WTC11 (cell line): ENCODE data around the gene CLN5. TPM values are rescaled to one million over a fixed set of nuclear protein-coding genes. Genes with fewer than 3 reads are reported as not detected.

Experiments used
- ATAC-seq: fragments of 200-7000 bp; cut with Tn5 transposase; 2 replicates; pipeline ENCODE4 v1.10.0; 2021; ENCODE audit warnings: mild to moderate bottlenecking, moderate library complexity
- CTCF ChIA-PET: fragments of 300-600 bp; sonication (Branson Sonifier 250); formaldehyde crosslinking; loops from one replicate; lab custom pipeline; 2021; ENCODE audit warnings: antibody characterized with exemption; lab: Charles Lee
- POLR2A ChIA-PET: fragments of 350-600 bp; sonication (Branson Sonifier 250); formaldehyde crosslinking; loops from one replicate; lab custom pipeline; 2021; ENCODE audit warnings: antibody characterized with exemption; lab: Charles Lee
- DNase-seq: peaks from one replicate; pipeline ENCODE4 v3.0.0; 2021; ENCODE audit warnings: low spot score
- H3K27ac Mint-ChIP-seq: 2 replicates; pipeline ENCODE4 v1.8.0; 2021; ENCODE audit warnings: mixed read lengths
- H3K27me3 Mint-ChIP-seq: 2 replicates; pipeline ENCODE4 v1.8.0; 2021; ENCODE audit warnings: low read depth, mild to moderate bottlenecking, moderate library complexity, mixed read lengths
- H3K36me3 Mint-ChIP-seq: 2 replicates; pipeline ENCODE4 v1.8.0; 2021; ENCODE audit warnings: mixed read lengths
- H3K4me1 Mint-ChIP-seq: 2 replicates; pipeline ENCODE4 v1.8.0; 2022; ENCODE audit warnings: mixed read lengths
- H3K4me3 Mint-ChIP-seq: 2 replicates; pipeline ENCODE4 v1.8.0; 2021; ENCODE audit warnings: mild to moderate bottlenecking, moderate library complexity, mixed read lengths
- H3K9me3 Mint-ChIP-seq: 2 replicates; pipeline ENCODE4 v1.8.0; 2021; ENCODE audit warnings: mixed read lengths
- AFF4 ChIP-seq: sonication (generic); formaldehyde crosslinking; IDR thresholded peaks from 2 replicates; pipeline ENCODE4 v1.8.1; 2023; ENCODE audit warnings: mild to moderate bottlenecking, missing genetic modification reagents, borderline replicate concordance
- ERG ChIP-seq: fragments of 250-450 bp; sonication (Bioruptor Pico); IDR thresholded peaks from 2 replicates; pipeline ENCODE4 v1.8.0; 2021; ENCODE audit warnings: mild to moderate bottlenecking
- ESRRA ChIP-seq: sonication (generic); formaldehyde crosslinking; IDR thresholded peaks from 2 replicates; pipeline ENCODE4 v1.8.1; 2022; ENCODE audit warnings: mild to moderate bottlenecking, missing genetic modification reagents, borderline replicate concordance
- HMGA2 ChIP-seq: fragments of 250-450 bp; sonication (Bioruptor Pico); IDR thresholded peaks from 2 replicates; pipeline ENCODE4 v1.4.0; 2021; ENCODE audit warnings: mild to moderate bottlenecking, moderate library complexity
- IRF2 ChIP-seq: sonication (generic); formaldehyde crosslinking; IDR thresholded peaks from 2 replicates; pipeline ENCODE4 v1.8.0; 2022; ENCODE audit warnings: low read depth, missing genetic modification reagents, borderline replicate concordance
- KAT7 ChIP-seq: sonication (generic); formaldehyde crosslinking; IDR thresholded peaks from 2 replicates; pipeline ENCODE4 v1.8.1; 2023; ENCODE audit warnings: missing genetic modification reagents, mild to moderate bottlenecking, borderline replicate concordance
- MXD4 ChIP-seq: fragments of 250-450 bp; sonication (Bioruptor Pico); IDR thresholded peaks from 2 replicates; pipeline ENCODE4 v1.8.0; 2021; ENCODE audit warnings: mild to moderate bottlenecking, moderate library complexity, borderline replicate concordance
- MYBL2 ChIP-seq: sonication (generic); formaldehyde crosslinking; IDR thresholded peaks from 2 replicates; pipeline ENCODE4 v1.8.1; 2023; ENCODE audit warnings: mild to moderate bottlenecking, moderate library complexity, missing genetic modification reagents
- NR3C1 ChIP-seq: sonication (generic); formaldehyde crosslinking; conservative IDR thresholded peaks from 2 replicates; pipeline ENCODE4 v1.8.1; 2023; ENCODE audit warnings: low read depth, mild to moderate bottlenecking, missing genetic modification reagents
- PRDM15 ChIP-seq: sonication (generic); formaldehyde crosslinking; IDR thresholded peaks from 2 replicates; pipeline ENCODE4 v1.8.0; 2022; ENCODE audit warnings: missing genetic modification reagents
- TCF7 ChIP-seq: sonication (generic); formaldehyde crosslinking; IDR thresholded peaks from 2 replicates; pipeline ENCODE4 v1.8.0; 2022; ENCODE audit warnings: mild to moderate bottlenecking, low read depth, missing genetic modification reagents, moderate library complexity
- USF2 ChIP-seq: sonication (generic); formaldehyde crosslinking; IDR thresholded peaks from 2 replicates; pipeline ENCODE4 v1.8.1; 2023; ENCODE audit warnings: mild to moderate bottlenecking, missing genetic modification reagents, moderate library complexity
- ZNF121 ChIP-seq: sonication (generic); formaldehyde crosslinking; IDR thresholded peaks from 2 replicates; pipeline ENCODE4 v1.8.0; 2023; ENCODE audit warnings: missing genetic modification reagents
- ZNF263 ChIP-seq: sonication (generic); formaldehyde crosslinking; IDR thresholded peaks from 2 replicates; pipeline ENCODE4 v1.8.1; 2022; ENCODE audit warnings: low read depth, mild to moderate bottlenecking, moderate library complexity, missing genetic modification reagents
- ZNF317 ChIP-seq: sonication (generic); formaldehyde crosslinking; IDR thresholded peaks from 2 replicates; pipeline ENCODE4 v1.8.1; 2023; ENCODE audit warnings: low read depth, mild to moderate bottlenecking, moderate library complexity, missing genetic modification reagents, borderline replicate concordance
- total RNA-seq: library from RNA; stranded (reverse); gene quantifications from 3 replicates; pipeline ENCODE4 v1.2.3, GENCODE V29; 2021
- TF ChIP-seq, protein P1 (sequence below): sonication (generic); formaldehyde crosslinking; IDR thresholded peaks from 2 replicates; pipeline ENCODE4 v1.8.1; 2023; ENCODE audit warnings: mild to moderate bottlenecking, missing genetic modification reagents

The CLN5 gene
- total RNA-seq, 1 experiment from 2014 or later, result 9.2 TPM

DNA sequence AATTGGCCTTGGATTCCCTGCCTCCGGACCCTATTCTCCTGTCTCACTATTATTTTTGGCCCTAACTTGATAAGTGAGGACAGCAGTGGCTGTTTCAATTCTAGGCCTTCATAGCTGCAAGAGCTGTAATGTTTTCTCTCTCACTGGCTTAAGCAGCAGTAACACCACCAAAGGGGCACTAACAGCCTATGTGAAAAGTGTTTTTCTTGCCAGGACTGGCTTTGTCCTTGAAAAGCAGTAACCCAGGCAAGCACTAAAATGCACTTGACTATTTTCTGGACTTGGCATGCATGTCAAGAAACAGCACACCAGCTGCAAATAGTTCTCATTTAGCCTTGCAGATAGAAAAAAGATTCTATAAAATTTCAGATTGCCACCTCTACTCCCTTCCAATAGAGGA, 44.4 kb downstream of the CLN5 start:
- DNase-seq (no peak), ATAC-seq (no peak)
- no peaks in the 10 kb centered on the region for H3K36me3 Mint-ChIP-seq
- H3K9me3 Mint-ChIP-seq, result peaks cover 10% of the 10 kb centered on the region
- H3K4me1 Mint-ChIP-seq, result no peaks in the 10 kb centered on the region
- H3K27ac Mint-ChIP-seq, result no peak overlapping the region
- no peak overlapping the region for H3K4me3 Mint-ChIP-seq
- POLR2A ChIA-PET, result no interaction called here
- H3K27me3 Mint-ChIP-seq, result no peaks in the 10 kb centered on the region
- CTCF ChIA-PET, result no interaction called here
- no peak for TF ChIP-seq AFF4 (CRISPR knock-in tag)
- no peak for TF ChIP-seq ESRRA (CRISPR knock-in tag)
- no peak for TF ChIP-seq KAT7 (CRISPR knock-in tag)
- no peak for TF ChIP-seq TCF7 (CRISPR knock-in tag)
- no peak for TF ChIP-seq ZNF263 (CRISPR knock-in tag)
- TF ChIP-seq ZNF317 (CRISPR knock-in tag), result no peak
- no peak for TF ChIP-seq NR3C1 (CRISPR knock-in tag)
- TF ChIP-seq IRF2 (CRISPR knock-in tag), result no peak
- TF ChIP-seq USF2 (CRISPR knock-in tag), result no peak
- TF ChIP-seq ERG (CRISPR knock-in tag), result no peak
- no peak for TF ChIP-seq ZNF121 (CRISPR knock-in tag)
- TF ChIP-seq HMGA2 (CRISPR knock-in tag), result no peak
- no peak for TF ChIP-seq PRDM15 (CRISPR knock-in tag)
- no peak for TF ChIP-seq MXD4
- TF ChIP-seq MYBL2 (CRISPR knock-in tag), result no peak
- TF ChIP-seq, protein P1, sequence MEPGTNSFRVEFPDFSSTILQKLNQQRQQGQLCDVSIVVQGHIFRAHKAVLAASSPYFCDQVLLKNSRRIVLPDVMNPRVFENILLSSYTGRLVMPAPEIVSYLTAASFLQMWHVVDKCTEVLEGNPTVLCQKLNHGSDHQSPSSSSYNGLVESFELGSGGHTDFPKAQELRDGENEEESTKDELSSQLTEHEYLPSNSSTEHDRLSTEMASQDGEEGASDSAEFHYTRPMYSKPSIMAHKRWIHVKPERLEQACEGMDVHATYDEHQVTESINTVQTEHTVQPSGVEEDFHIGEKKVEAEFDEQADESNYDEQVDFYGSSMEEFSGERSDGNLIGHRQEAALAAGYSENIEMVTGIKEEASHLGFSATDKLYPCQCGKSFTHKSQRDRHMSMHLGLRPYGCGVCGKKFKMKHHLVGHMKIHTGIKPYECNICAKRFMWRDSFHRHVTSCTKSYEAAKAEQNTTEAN (CRISPR knock-in tag), result no peak
